Fibroblast of pulmonary artery (primary cell): ENCODE measurements around the gene GADD45A.

ENCODE experiments used
- DNase-seq: peaks from one replicate; pipeline ENCODE4 v3.0.0-alpha.2; 2010; ENCODE audit warnings: low read depth
- H3K4me3 ChIP-seq: replicated peaks from 2 replicates; pipeline ENCODE4 v1.5.1; 2011; ENCODE audit warnings: low read depth, mild to moderate bottlenecking, control low read depth, low read length, moderate library complexity
- TF ChIP-seq, protein P1 (sequence below): IDR thresholded peaks from 2 replicates; pipeline ENCODE4 v1.5.1; 2011; ENCODE audit warnings: mild to moderate bottlenecking, control low read depth, low read length, inconsistent platforms; ENCODE audit errors: missing control alignments

Gene GADD45A

GRCh38 chr1:67646145-67647035 is 38.6 kb upstream of the GADD45A start:
- no peak overlapping the region for H3K4me3 ChIP-seq
- DNase-seq, result peak; percentile 33

DNA sequence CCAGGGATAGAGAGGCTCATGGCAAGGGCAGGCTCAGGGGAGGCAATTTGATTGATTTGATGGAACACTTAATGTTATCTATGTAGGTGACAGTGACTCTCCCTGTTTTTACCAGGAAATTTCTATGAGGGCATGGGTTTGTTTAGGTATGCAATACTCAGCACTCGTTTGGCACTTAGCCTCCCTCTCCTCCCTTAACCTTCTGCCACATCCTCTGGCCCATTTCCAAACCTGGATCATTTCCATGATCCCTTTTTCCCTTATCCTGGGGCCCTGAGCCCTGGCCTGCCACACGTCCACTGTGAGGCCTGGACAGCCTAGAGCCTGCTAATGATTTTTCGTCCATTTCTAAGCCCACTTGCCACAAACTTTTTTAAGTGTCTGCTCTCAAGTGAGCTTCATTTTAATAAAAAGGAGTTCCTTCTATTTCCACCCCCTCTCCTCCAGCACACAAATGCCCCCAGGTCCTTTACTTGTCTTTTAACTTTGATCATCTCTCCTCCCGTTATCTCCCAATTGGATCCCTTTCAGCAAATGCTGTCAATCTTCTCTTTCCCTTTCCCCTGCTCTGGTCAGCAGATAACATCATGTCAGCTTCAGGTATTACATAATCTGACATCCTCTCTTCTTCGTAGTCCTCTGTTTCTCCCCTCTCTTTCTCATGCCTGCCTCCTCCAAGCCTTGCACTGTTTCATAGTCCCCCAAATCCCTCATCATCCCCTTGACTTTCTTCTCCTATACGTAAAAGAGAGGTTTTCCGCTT is 37.8 kb upstream of the GADD45A start:
- TF ChIP-seq, protein P1, sequence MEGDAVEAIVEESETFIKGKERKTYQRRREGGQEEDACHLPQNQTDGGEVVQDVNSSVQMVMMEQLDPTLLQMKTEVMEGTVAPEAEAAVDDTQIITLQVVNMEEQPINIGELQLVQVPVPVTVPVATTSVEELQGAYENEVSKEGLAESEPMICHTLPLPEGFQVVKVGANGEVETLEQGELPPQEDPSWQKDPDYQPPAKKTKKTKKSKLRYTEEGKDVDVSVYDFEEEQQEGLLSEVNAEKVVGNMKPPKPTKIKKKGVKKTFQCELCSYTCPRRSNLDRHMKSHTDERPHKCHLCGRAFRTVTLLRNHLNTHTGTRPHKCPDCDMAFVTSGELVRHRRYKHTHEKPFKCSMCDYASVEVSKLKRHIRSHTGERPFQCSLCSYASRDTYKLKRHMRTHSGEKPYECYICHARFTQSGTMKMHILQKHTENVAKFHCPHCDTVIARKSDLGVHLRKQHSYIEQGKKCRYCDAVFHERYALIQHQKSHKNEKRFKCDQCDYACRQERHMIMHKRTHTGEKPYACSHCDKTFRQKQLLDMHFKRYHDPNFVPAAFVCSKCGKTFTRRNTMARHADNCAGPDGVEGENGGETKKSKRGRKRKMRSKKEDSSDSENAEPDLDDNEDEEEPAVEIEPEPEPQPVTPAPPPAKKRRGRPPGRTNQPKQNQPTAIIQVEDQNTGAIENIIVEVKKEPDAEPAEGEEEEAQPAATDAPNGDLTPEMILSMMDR, result no peak
- no peak overlapping the region for H3K4me3 ChIP-seq
- DNase-seq, result peak; percentile 59

More at GRCh38 chr1:67646145-67647035, 38.6 kb upstream of the GADD45A start:
- TF ChIP-seq, protein P1, result no peak

DNA sequence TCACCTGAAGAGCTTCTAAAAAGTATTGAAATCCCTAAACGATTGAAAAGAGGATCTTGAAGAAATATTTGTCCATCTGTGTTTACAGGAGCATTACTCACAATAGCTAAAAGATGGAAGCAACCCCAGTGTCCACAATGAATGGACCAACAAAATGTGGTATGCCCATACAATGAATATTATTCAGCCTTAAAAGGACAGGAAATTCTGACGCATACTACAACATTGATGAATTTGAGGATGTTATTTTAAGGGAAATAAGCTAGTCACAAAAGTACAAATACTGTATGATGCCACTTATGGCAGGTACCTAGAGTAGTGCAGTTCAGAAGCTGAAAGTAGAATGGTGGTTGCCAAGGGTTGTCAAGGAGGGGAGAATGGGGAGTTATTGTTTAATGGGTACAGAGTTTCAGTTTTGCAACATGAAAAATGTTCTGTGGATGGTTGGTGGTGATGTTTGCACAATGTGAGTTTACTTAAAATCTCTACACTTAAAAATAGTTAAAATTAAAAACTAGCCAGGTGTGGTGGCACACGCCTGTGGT is 37.1 kb upstream of the GADD45A start:
- no peak overlapping the region for H3K4me3 ChIP-seq
- DNase-seq, result no peak
- TF ChIP-seq, protein P1, result no peak

DNA sequence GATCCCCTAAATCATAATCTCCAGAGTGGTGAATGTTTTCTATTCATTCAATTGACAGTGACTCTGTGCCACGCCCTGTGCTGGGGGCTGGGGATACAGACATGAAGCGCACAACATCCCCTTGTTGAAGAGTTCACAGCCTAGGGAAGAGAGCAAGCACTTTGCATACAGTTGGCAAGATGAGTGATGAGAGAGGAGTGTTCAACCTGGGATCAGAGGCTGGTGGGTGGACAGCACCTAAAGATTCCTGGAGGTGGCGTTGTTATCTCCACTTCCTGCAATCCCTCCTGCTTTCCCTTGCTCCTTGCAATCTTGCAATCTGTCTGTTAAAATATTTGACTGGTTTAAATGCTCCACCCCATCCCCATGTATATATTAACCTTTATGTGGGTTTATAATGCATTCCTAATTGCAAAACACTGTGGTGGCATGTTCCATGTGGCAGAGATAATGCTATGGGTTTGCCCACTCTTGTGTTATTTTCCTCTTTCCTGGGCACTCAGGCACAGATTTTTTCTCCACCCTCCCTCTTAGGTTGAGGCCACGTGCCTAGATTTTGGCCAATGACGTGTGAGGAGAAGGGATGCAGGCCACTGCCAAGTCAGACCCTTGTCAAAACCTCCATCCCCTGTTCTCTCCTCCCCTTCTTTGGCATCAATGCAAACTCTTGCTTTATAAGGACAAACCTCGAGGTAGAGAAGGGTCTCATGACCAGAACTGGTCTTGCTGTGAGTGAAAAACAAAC is 36.2 kb upstream of the GADD45A start:
- TF ChIP-seq, protein P1, result no peak
- no peak overlapping the region for H3K4me3 ChIP-seq
- DNase-seq, result no peak

- no peak overlapping the region for H3K4me3 ChIP-seq
- no peak for DNase-seq
- TF ChIP-seq, protein P1, result no peak
These were observed 34.9 kb upstream of the GADD45A start for GRCh38 chr1:67650061-67650460.

DNA sequence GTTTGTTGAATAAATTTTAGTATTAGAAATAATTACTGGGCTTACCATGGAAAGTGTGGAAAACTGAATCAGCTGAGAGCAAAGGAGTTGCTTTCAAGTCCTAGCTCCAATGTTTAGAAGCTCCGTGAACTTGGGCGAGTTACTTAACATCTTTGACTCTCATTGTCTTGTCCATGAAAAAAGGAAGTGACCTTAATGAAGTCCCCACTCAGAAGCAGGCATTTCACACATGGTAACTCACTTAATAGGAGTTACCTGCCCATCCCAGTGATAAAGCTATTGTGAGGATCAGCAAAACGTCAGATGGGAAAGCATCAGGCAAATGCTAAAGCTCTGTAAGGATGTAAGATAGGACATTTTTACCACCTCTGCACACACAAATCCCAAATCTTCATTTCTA is 34.0 kb upstream of the GADD45A start:
- no peak for DNase-seq
- TF ChIP-seq, protein P1, result no peak
- H3K4me3 ChIP-seq, result no peak overlapping the region
